Esophagus squamous epithelium (tissue), 4 donors: ENCODE results near the gene KCNAB1.

Experiments used
- POLR2A ChIP-seq, 4 donors: fragments of 450-650 bp; IDR thresholded peaks; one replicate each; pipeline ENCODE4 v1.6.1; 2017; ENCODE audit warnings: antibody characterized with exemption in 4 of 4, mild to moderate bottlenecking in 4 of 4, moderate library complexity in 3 of 4
- TF ChIP-seq, protein P1 (sequence below), 6 experiments: fragments of 450-650 bp in 4 of 6; fragments of 200-600 bp in 2 of 6; sonication (generic) in 2 of 6; IDR thresholded peaks; one replicate each; pipeline ENCODE4 v1.5.1; 2016 to 2019; ENCODE audit warnings: antibody characterized with exemption in 6 of 6, mild to moderate bottlenecking in 4 of 6, moderate library complexity in 4 of 6

DNA sequence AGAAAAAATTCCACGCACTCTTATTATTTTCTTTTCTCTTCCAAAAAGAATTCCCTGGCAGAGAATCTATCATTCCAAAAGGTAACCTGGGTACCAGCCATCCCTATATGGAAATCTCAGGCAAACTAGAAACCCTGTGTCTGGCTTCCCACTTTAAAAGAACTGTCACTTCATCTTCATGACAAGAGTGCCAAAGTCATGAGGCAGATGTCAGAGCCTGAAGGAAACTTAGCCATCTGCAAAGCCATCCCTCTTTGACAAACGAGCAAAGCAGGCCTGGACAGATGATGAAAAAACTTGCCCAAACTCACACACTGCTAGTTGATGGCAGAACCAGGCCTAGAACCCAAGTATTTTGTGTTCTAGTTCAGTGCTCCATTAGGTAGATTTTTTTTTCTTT is 418.7 kb downstream of the KCNAB1 start:
- TF ChIP-seq, protein P1, sequence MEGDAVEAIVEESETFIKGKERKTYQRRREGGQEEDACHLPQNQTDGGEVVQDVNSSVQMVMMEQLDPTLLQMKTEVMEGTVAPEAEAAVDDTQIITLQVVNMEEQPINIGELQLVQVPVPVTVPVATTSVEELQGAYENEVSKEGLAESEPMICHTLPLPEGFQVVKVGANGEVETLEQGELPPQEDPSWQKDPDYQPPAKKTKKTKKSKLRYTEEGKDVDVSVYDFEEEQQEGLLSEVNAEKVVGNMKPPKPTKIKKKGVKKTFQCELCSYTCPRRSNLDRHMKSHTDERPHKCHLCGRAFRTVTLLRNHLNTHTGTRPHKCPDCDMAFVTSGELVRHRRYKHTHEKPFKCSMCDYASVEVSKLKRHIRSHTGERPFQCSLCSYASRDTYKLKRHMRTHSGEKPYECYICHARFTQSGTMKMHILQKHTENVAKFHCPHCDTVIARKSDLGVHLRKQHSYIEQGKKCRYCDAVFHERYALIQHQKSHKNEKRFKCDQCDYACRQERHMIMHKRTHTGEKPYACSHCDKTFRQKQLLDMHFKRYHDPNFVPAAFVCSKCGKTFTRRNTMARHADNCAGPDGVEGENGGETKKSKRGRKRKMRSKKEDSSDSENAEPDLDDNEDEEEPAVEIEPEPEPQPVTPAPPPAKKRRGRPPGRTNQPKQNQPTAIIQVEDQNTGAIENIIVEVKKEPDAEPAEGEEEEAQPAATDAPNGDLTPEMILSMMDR (IDR thresholded peaks at IDR 0.05): no peak
- no peak for TF ChIP-seq POLR2A (IDR thresholded peaks at IDR 0.05)
